Nephron (organoid): ENCODE measurements around the gene SRRM3.
"Not testable (repeated sequence)": the region's sequence is repeated elsewhere in the genome, so short reads cannot be mapped to it uniquely, and the experiment has no call there.

Source experiments
- H3K27ac Mint-ChIP-seq, 3 experiments: 2 replicates each; pipeline ENCODE4 v1.8.0; 2020; ENCODE audit warnings: mixed read lengths in 3 of 3, mild to moderate bottlenecking in 2 of 3, moderate library complexity in 1 of 3
- H3K27me3 Mint-ChIP-seq: 2 replicates; pipeline ENCODE4 v1.8.0; 2021; ENCODE audit warnings: low read depth, mild to moderate bottlenecking, moderate library complexity, mixed read lengths
- H3K36me3 Mint-ChIP-seq: 2 replicates; pipeline ENCODE4 v1.8.0; 2020; ENCODE audit warnings: low read depth, mixed read lengths
- H3K4me1 Mint-ChIP-seq: 2 replicates; pipeline ENCODE4 v1.8.0; 2020; ENCODE audit warnings: mixed read lengths
- H3K4me3 Mint-ChIP-seq, 3 experiments: 2 replicates each; pipeline ENCODE4 v1.8.0; 2020; ENCODE audit warnings: mild to moderate bottlenecking in 3 of 3, mixed read lengths in 3 of 3, moderate library complexity in 2 of 3
- H3K9me3 Mint-ChIP-seq: 2 replicates; pipeline ENCODE4 v1.8.0; 2020; ENCODE audit warnings: mixed read lengths
- CTCF ChIP-seq, 3 experiments: fragments of 200-600 bp; sonication (generic); IDR thresholded peaks; one replicate each; pipeline ENCODE4 v1.5.0; 2021; ENCODE audit warnings: antibody characterized with exemption in 3 of 3; ENCODE audit not compliant: unreplicated experiment in 3 of 3

The SRRM3 gene, protein sequence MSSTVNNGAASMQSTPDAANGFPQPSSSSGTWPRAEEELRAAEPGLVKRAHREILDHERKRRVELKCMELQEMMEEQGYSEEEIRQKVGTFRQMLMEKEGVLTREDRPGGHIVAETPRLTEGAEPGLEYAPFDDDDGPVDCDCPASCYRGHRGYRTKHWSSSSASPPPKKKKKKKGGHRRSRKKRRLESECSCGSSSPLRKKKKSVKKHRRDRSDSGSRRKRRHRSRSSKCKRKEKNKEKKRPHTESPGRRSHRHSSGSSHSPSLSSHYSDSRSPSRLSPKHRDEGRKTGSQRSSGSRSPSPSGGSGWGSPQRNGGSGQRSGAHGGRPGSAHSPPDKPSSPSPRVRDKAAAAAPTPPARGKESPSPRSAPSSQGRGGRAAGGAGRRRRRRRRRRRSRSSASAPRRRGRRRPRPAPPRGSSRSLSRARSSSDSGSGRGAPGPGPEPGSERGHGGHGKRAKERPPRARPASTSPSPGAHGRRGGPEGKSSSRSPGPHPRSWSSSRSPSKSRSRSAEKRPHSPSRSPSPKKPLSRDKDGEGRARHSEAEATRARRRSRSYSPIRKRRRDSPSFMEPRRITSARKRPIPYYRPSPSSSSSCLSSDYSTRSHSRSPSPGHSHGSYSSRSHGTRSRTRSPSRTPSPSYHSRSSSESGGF

GRCh38 chr7:76201732-76202665 lies at the start of gene SRRM3:
TSS of gene SRRM3 (plus strand) at chr7:76201896. CDS start at chr7:76235067, 33,171 bp downstream.
- Mint-ChIP-seq H3K27ac (no peak within 1 kb of the TSS), H3K27me3 (peaks cover 28% of the 10 kb centered on the region), H3K36me3 (no peaks in the 10 kb centered on the region), H3K9me3 (no peaks in the 10 kb centered on the region), H3K4me1 (no peaks in the 10 kb centered on the region), H3K4me3 (peak within 1 kb of the TSS in 1 of 3 experiments; percentile 50)
- TF ChIP-seq CTCF (IDR thresholded peaks at IDR 0.05; ENCODE audit: unreplicated experiment in 3 of 3), result peak; percentile 67 to 70 (median 69)

- no peaks in the 10 kb centered on the region for H3K4me1 Mint-ChIP-seq
- H3K27ac Mint-ChIP-seq, result no peak overlapping the region
- no peaks in the 10 kb centered on the region for H3K27me3 Mint-ChIP-seq
- no peak overlapping the region for H3K4me3 Mint-ChIP-seq
- no peaks in the 10 kb centered on the region for H3K9me3 Mint-ChIP-seq
- no peaks in the 10 kb centered on the region for H3K36me3 Mint-ChIP-seq
- TF ChIP-seq CTCF (IDR thresholded peaks at IDR 0.05; ENCODE audit: unreplicated experiment in 3 of 3), result no peak
Observed at GRCh38 chr7:76151932-76152331, 49.8 kb upstream of the SRRM3 start.

DNA sequence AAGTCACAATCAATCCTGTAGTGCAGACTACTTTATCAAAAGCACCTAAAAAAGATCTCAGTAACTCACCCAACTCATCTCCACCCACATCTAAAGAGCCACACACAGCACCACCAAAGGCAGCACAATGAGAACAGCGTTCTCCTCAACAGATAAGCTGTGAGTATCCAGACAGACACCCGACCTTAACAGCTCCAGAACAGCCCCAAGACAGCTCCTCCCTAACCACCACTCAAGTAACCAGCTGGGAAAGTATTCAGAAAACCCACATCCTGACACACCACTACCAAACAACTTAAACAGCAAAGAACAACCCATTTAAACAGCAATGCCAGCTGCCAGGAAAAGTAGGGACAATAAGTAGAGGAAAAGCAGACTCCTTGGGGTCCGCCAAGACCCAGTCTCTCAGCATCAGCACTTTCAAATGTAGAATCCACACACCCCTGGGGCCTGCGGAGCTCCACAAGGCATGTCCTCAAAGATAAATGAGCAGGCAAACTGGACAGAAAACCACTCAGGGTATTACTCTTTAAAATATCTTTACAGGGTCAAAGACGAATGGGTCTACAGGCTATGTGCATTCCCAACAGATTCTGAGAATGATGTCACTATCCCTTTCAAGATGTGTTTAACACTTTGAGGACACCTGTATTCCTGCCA lies 48.0 kb upstream of the SRRM3 start:
- not testable (repeated sequence) for H3K27me3 Mint-ChIP-seq, H3K27ac Mint-ChIP-seq, H3K4me3 Mint-ChIP-seq, H3K4me1 Mint-ChIP-seq, H3K36me3 Mint-ChIP-seq, H3K9me3 Mint-ChIP-seq

DNA sequence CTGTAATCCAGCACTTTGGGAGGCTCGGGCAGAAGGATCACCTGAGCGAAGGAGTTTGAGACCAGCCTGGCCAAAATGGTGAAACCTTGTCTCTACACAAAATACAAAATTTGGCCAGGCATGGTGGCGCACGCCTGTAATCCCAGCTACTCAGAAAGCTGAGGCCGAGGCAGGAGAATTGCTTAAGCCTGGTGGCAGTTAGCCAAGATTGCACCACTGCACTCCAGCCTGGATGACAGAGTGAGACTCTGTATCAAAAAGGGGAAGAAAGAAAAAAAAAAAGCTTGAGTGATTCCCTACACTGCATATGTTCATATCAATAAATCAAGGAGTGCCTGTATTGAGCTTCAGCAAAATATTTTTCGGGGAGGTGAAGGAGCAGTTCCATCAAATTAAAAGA lies 45.8 kb upstream of the SRRM3 start:
- Mint-ChIP-seq H3K4me1 (no peaks in the 10 kb centered on the region), H3K27ac (no peak overlapping the region), H3K4me3 (no peak overlapping the region), H3K9me3 (no peaks in the 10 kb centered on the region), H3K27me3 (no peaks in the 10 kb centered on the region), H3K36me3 (no peaks in the 10 kb centered on the region)
- no peak for TF ChIP-seq CTCF (IDR thresholded peaks at IDR 0.05; ENCODE audit: unreplicated experiment in 3 of 3)

DNA sequence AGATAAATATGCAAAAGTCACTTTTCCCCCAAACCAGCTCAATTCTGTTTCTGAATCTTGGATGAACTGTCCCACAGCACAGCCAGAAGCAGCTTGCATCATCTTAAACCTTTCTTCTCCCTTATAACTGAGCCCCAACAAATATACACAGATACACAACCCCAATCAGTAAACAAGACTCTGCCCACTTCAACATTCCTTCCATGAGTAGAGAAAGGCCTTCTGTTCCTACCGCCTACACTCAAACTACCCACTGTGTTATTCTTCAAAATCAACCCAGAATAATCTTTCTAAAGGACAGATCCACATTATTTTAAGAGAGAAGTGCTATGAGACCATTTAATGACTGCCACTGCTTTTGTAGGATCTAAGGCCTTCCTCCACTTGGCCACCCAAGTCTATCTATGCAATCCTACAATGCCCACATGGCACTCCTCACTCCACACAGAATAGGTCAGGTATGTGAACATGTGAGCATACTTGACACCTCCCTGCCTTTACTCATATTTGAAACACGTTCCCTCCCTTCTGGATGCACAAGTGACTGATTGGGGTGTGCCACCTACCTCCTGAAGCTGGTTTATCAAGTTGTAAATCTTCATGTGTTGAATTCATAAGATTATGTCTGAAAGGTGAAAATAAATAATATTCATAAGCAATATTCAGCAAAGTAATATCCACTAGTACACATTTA lies 44.6 kb upstream of the SRRM3 start:
- H3K4me3 Mint-ChIP-seq, H3K27ac Mint-ChIP-seq, H3K36me3 Mint-ChIP-seq, H3K9me3 Mint-ChIP-seq, H3K27me3 Mint-ChIP-seq, H3K4me1 Mint-ChIP-seq: not testable (repeated sequence)

DNA sequence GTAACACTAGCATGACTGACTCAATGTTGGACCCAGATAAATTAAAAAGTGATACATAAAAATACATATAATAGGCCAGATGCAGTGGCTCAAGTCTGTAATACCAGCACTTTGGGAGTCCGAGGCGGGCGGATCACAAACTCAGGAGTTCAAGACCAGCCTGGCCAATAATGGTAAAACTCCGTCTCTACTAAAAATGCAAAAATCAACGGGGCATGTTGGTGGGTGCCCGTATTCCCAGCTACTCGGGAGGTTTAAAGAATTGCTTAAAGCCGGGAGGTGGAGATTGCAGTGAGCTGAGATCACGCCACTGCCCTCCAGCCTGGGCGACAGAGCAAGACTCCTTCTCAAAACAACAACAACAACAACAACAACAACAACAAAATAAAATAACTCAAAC lies 43.3 kb upstream of the SRRM3 start:
- H3K27me3 Mint-ChIP-seq, H3K36me3 Mint-ChIP-seq, H3K4me3 Mint-ChIP-seq, H3K27ac Mint-ChIP-seq, H3K4me1 Mint-ChIP-seq, H3K9me3 Mint-ChIP-seq: not testable (repeated sequence)

- peak overlapping the region in 1 of 3 experiments; percentile 51 for H3K4me3 Mint-ChIP-seq
- peak overlapping the region in 2 of 3 experiments; percentile 62 to 63 for H3K27ac Mint-ChIP-seq
- H3K4me1 Mint-ChIP-seq, H3K9me3 Mint-ChIP-seq, H3K36me3 Mint-ChIP-seq, H3K27me3 Mint-ChIP-seq: not testable (repeated sequence)
Observed at GRCh38 chr7:76162416-76163170, 39.1 kb upstream of the SRRM3 start.

DNA sequence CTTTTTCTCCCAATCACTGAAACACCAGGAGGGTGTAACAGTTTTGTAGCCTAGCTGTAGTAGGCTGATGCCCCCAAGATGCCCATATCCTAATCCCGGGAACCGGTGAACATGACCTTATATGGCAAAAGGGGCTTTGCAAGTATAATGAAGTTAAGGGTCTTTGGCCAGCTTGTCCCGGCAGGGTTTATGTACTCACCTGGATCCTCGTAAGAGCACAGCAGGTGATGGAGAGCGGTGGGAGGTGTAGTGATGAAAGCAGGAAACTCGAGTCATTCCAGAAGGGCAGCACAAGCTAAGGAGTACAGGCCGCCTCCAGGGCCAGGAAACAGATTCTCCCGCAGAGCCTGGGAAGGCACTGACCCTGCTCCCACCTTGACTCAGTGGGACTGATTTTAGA lies 37.9 kb upstream of the SRRM3 start:
- H3K27me3 Mint-ChIP-seq, H3K9me3 Mint-ChIP-seq: not testable (repeated sequence)
- peak overlapping the region in 2 of 3 experiments; percentile 14 to 57 for H3K27ac Mint-ChIP-seq

More for the DNA sequence above, 37.9 kb upstream of the SRRM3 start:
- H3K4me1 Mint-ChIP-seq, H3K36me3 Mint-ChIP-seq: not testable (repeated sequence)
- H3K4me3 Mint-ChIP-seq, result peak overlapping the region in 2 of 3 experiments; percentile 31 to 48
